Calu3 (cell line): ENCODE measurements around the gene EXD3. TPM values are rescaled to one million over a fixed set of nuclear protein-coding genes. Genes with fewer than 3 reads are reported as not detected.

Experiments
- BruUV-seq: library from RNA; stranded (reverse); fragments of 400-500 nt; replicated peaks from 2 replicates; lab custom pipeline; 2021; lab: Mats Ljungman, UMichigan
- CTCF ChIA-PET: fragments of 300-600 bp; sonication (Branson Sonifier 250); formaldehyde crosslinking; loops from one replicate; lab custom pipeline; 2022; ENCODE audit warnings: antibody characterized with exemption; lab: Charles Lee
- DNase-seq: peaks from one replicate; pipeline ENCODE4 v3.0.0; 2022
- H3K27ac Mint-ChIP-seq: one replicate; pipeline ENCODE4 v1.8.0; 2022; ENCODE audit warnings: mixed read lengths; ENCODE audit not compliant: unreplicated experiment
- H3K27me3 Mint-ChIP-seq: one replicate; pipeline ENCODE4 v1.8.0; 2022; ENCODE audit warnings: mixed read lengths; ENCODE audit not compliant: unreplicated experiment
- H3K36me3 Mint-ChIP-seq: one replicate; pipeline ENCODE4 v1.8.0; 2022; ENCODE audit warnings: mild to moderate bottlenecking, moderate library complexity, mixed read lengths; ENCODE audit not compliant: insufficient read depth, unreplicated experiment
- H3K4me1 Mint-ChIP-seq: one replicate; pipeline ENCODE4 v1.8.0; 2022; ENCODE audit warnings: mild to moderate bottlenecking, low read depth, mixed read lengths; ENCODE audit not compliant: unreplicated experiment
- H3K4me3 Mint-ChIP-seq: one replicate; pipeline ENCODE4 v1.8.0; 2022; ENCODE audit warnings: mild to moderate bottlenecking, low read depth, moderate library complexity, mixed read lengths; ENCODE audit not compliant: unreplicated experiment
- H3K9me3 Mint-ChIP-seq: one replicate; pipeline ENCODE4 v1.8.0; 2022; ENCODE audit warnings: low read depth, mixed read lengths; ENCODE audit not compliant: unreplicated experiment
- intact Hi-C: fragments of 100-400 bp; cut with micrococcal nuclease; formaldehyde crosslinking; loops from one replicate; pipeline ENCODE4 v1.10.0; 2022; ENCODE audit not compliant: unreplicated experiment
- total RNA-seq: library from RNA; stranded (reverse); gene quantifications from 2 replicates; pipeline ENCODE4 v1.2.3, GENCODE V29; 2022
- TF ChIP-seq, protein P1 (sequence below): fragments of 200-600 bp; IDR thresholded peaks from one replicate; pipeline ENCODE4 v1.8.0; 2022; ENCODE audit warnings: antibody characterized with exemption; ENCODE audit not compliant: unreplicated experiment

Gene EXD3
- total RNA-seq, 1 experiment from 2014 or later = 13.2 TPM

DNA sequence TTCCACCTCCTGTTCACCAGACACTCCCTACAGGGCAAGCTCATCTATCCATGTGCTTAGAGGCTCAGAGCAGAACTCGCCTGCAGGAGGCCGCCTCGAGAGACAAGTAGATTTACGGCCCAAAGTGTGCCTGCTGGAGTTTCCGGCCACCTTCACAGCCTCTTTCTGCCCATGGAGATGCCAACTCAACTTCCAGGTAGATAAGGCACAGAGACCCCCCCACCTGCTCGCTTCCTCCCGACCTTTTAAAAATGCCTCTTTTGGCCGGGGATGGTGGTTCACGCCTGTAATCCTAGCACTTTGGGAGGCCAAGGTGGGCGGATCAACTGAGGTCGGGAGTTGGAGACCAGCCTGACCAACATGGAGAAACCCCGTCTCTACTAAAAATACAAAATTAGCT is 46.6 kb downstream of the EXD3 start:
- Mint-ChIP-seq H3K9me3 (no peaks in the 10 kb centered on the region), H3K4me1 (no peaks in the 10 kb centered on the region), H3K36me3 (peaks cover 6% of the 10 kb centered on the region), H3K27me3 (no peaks in the 10 kb centered on the region), H3K4me3 (no peak overlapping the region), H3K27ac (no peak overlapping the region)
- TF ChIP-seq, protein P1, sequence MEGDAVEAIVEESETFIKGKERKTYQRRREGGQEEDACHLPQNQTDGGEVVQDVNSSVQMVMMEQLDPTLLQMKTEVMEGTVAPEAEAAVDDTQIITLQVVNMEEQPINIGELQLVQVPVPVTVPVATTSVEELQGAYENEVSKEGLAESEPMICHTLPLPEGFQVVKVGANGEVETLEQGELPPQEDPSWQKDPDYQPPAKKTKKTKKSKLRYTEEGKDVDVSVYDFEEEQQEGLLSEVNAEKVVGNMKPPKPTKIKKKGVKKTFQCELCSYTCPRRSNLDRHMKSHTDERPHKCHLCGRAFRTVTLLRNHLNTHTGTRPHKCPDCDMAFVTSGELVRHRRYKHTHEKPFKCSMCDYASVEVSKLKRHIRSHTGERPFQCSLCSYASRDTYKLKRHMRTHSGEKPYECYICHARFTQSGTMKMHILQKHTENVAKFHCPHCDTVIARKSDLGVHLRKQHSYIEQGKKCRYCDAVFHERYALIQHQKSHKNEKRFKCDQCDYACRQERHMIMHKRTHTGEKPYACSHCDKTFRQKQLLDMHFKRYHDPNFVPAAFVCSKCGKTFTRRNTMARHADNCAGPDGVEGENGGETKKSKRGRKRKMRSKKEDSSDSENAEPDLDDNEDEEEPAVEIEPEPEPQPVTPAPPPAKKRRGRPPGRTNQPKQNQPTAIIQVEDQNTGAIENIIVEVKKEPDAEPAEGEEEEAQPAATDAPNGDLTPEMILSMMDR = no peak
- CTCF ChIA-PET = no interaction called here
- DNase-seq = no peak
- BruUV-seq = no TSS peak
- intact Hi-C loops = no loop called here

DNA sequence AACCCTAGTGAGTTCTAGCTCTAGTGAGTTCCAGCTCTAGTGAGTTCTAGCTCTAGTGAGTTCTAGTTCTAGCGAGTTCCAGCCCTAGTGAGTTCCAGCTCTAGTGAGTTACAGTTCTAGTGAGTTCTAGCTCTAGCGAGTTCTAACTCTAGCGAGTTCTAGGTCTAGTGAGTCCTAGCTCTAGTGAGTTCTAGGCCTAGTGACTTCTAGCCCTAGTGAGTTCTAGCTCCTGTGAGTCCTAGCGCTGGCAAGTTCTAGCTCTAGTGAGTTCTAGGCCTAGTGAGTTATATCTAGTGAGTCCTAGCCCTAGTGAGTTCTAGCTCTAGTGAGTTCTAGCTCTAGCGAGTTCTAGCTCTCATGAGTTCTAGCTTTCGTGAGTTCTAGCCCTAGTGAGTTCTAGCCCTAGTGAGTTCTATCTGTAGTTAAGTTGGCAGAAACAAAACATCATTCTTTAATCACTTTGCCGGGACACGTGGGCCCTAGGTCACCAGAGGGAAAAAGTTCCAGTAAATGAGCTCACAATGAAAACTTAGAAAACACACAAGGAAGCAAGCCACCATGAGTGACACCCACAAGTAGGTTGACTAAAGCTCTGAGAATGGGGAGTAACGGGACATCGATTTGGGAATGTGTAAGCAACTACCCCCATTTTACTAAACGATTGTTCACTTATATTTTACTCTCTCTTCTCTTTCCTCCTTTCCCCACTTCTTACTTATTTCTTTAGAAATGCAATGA is 47.5 kb downstream of the EXD3 start:
- Mint-ChIP-seq H3K4me3 (no peak overlapping the region), H3K36me3 (peaks cover 5% of the 10 kb centered on the region), H3K9me3 (no peaks in the 10 kb centered on the region), H3K27ac (no peak overlapping the region), H3K4me1 (no peaks in the 10 kb centered on the region), H3K27me3 (no peaks in the 10 kb centered on the region)
- BruUV-seq = no TSS peak
- CTCF ChIA-PET = no interaction called here
- DNase-seq = no peak
- intact Hi-C loops = no loop called here
- TF ChIP-seq, protein P1 = no peak

DNA sequence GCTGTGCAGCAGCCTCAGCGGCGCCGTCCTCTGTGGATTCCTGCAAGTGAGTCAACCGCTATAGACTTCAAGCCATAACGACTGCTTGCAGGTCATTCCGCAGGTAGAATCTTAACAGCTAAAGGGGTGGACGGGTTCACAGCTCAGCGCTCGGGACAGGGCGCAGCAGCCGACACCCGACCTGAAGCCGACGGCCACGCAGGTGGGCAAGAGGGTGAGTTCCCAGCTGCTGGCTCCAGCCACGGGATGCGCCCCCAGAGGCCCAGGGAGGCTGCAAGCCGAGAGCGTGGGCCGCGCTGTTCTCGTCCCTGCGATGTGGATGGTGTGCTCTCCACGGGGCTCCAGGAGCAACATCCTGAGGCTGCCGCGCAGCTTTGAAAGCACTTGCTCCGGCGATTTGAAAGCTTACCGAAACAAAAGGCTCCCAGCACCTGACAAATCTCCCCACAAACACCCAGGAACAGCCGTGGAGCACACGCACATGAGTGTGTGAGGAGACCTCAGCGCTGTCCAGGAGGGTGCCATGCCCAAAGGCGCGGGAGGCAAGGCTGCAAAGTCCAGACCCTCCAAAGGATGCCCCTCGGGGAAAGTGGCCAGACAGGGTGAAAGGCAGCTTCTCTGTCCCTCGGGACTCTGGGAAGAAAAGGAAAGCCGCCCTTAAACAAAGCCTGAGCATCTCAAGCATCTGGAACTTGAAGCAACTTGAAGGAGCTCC is 48.7 kb downstream of the EXD3 start:
- BruUV-seq = no TSS peak
- H3K4me3 Mint-ChIP-seq = no peak overlapping the region
- CTCF ChIA-PET = no interaction called here
- H3K36me3 Mint-ChIP-seq = peaks cover 5% of the 10 kb centered on the region
- no peaks in the 10 kb centered on the region for H3K27me3 Mint-ChIP-seq
- no peaks in the 10 kb centered on the region for H3K9me3 Mint-ChIP-seq
- no peaks in the 10 kb centered on the region for H3K4me1 Mint-ChIP-seq
- intact Hi-C loops = no loop called here
- TF ChIP-seq, protein P1 = no peak
- DNase-seq = no peak
- H3K27ac Mint-ChIP-seq = no peak overlapping the region

DNA sequence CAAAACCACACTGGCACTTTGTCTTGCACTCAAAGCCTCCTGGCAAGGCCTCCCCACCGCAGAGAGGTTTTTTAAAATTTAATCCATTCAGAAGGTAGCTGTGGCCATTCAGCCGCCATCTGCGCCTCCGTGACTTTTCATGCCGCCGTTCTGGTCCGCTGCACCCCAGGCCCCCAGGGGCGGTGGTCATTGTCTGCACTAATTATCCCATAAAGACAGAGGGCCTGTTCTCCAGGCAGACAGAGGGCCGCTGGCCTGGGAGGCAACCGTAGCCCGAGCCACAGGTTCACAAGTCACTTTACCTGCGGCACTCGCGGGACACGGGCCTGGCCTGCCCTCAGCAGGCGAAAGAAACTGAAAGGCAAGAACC is 49.4 kb downstream of the EXD3 start:
- Mint-ChIP-seq H3K36me3 (peaks cover 4% of the 10 kb centered on the region), H3K9me3 (no peaks in the 10 kb centered on the region), H3K4me1 (no peaks in the 10 kb centered on the region), H3K4me3 (no peak overlapping the region), H3K27me3 (no peaks in the 10 kb centered on the region), H3K27ac (no peak overlapping the region)
- BruUV-seq = no TSS peak
- TF ChIP-seq, protein P1 = no peak
- intact Hi-C loops = no loop called here
- no peak for DNase-seq
- CTCF ChIA-PET = no interaction called here
